Nephron (organoid): ENCODE results near the gene AGO3.

Experiments used
- H3K27ac Mint-ChIP-seq, 3 experiments: 2 replicates each; pipeline ENCODE4 v1.8.0; 2020; ENCODE audit warnings: mixed read lengths in 3 of 3, mild to moderate bottlenecking in 2 of 3, moderate library complexity in 1 of 3
- H3K27me3 Mint-ChIP-seq: 2 replicates; pipeline ENCODE4 v1.8.0; 2021; ENCODE audit warnings: low read depth, mild to moderate bottlenecking, moderate library complexity, mixed read lengths
- H3K36me3 Mint-ChIP-seq: 2 replicates; pipeline ENCODE4 v1.8.0; 2020; ENCODE audit warnings: low read depth, mixed read lengths
- H3K4me1 Mint-ChIP-seq: 2 replicates; pipeline ENCODE4 v1.8.0; 2020; ENCODE audit warnings: mixed read lengths
- H3K4me3 Mint-ChIP-seq, 3 experiments: 2 replicates each; pipeline ENCODE4 v1.8.0; 2020; ENCODE audit warnings: mild to moderate bottlenecking in 3 of 3, mixed read lengths in 3 of 3, moderate library complexity in 2 of 3
- H3K9me3 Mint-ChIP-seq: 2 replicates; pipeline ENCODE4 v1.8.0; 2020; ENCODE audit warnings: mixed read lengths
- CTCF ChIP-seq, 3 experiments: fragments of 200-600 bp; sonication (generic); IDR thresholded peaks; one replicate each; pipeline ENCODE4 v1.5.0; 2021; ENCODE audit warnings: antibody characterized with exemption in 3 of 3; ENCODE audit not compliant: unreplicated experiment in 3 of 3

AGO3 gene

DNA sequence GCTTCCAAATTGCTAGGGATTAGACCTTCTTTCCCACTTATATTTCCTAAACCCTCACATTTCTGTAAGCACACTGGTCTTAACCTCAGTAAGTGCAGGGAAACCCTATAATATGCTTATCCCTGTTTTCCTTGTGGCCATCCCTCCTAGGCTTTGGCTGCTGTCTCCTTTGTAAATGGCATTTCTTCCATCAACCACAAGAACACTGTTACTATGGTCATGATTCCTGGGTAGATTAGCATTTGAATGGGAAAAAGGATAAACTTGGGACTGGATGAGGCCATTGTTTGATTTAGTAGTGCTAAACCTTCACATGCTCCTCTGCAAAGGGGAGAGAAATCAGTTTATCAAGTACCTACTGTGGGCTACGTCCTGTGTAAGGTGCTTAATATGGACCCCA lies 16.2 kb upstream of the AGO3 start:
- no peaks in the 10 kb centered on the region for H3K27me3 Mint-ChIP-seq
- no peak overlapping the region for H3K4me3 Mint-ChIP-seq
- H3K27ac Mint-ChIP-seq = no peak overlapping the region
- peaks cover 81% of the 10 kb centered on the region for H3K36me3 Mint-ChIP-seq
- no peaks in the 10 kb centered on the region for H3K9me3 Mint-ChIP-seq
- no peak for TF ChIP-seq CTCF (IDR thresholded peaks at IDR 0.05; ENCODE audit: unreplicated experiment in 3 of 3)
- no peaks in the 10 kb centered on the region for H3K4me1 Mint-ChIP-seq

- Mint-ChIP-seq H3K27me3 (no peaks in the 10 kb centered on the region), H3K4me3 (no peak overlapping the region)
Observed at GRCh38 chr1:35915693-35916092, 15.2 kb upstream of the AGO3 start.

DNA sequence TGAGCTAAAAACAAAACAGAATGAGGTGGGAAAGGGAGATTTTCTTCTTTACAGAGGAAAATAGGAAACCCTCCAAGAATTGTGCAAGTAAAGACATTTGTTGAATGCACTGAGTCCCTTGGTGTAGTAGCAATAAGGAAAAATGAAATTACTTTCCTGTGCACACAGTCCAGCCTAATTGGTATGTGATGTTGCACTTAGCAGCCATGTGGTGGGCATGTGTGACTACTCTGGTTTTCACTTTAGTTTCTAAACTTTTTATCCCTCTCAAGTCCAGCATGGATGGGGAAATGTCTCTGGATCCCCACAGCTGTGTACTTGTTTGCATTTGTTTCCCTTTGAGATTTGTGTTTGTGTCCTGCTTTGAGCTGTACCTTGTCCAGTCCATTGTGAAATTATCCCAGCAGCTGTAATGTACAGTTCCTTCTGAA lies 7.1 kb upstream of the AGO3 start:
- H3K27ac Mint-ChIP-seq = no peak overlapping the region
- H3K4me3 Mint-ChIP-seq = no peak overlapping the region
- no peak for TF ChIP-seq CTCF (IDR thresholded peaks at IDR 0.05; ENCODE audit: unreplicated experiment in 3 of 3)
- no peaks in the 10 kb centered on the region for H3K9me3 Mint-ChIP-seq
- H3K4me1 Mint-ChIP-seq = peaks cover 9% of the 10 kb centered on the region
- no peaks in the 10 kb centered on the region for H3K27me3 Mint-ChIP-seq
- H3K36me3 Mint-ChIP-seq = peaks cover 26% of the 10 kb centered on the region

More at GRCh38 chr1:35915693-35916092, 15.2 kb upstream of the AGO3 start:
- no peaks in the 10 kb centered on the region for H3K4me1 Mint-ChIP-seq
- H3K27ac Mint-ChIP-seq = no peak overlapping the region
- no peaks in the 10 kb centered on the region for H3K9me3 Mint-ChIP-seq
- peaks cover 86% of the 10 kb centered on the region for H3K36me3 Mint-ChIP-seq
- no peak for TF ChIP-seq CTCF (IDR thresholded peaks at IDR 0.05; ENCODE audit: unreplicated experiment in 3 of 3)

- peak overlapping the region in 1 of 3 experiments; percentile 37 for H3K27ac Mint-ChIP-seq
- H3K4me3 Mint-ChIP-seq = no peak overlapping the region
- TF ChIP-seq CTCF (IDR thresholded peaks at IDR 0.05; ENCODE audit: unreplicated experiment in 3 of 3) = no peak
- no peaks in the 10 kb centered on the region for H3K27me3 Mint-ChIP-seq
- H3K4me1 Mint-ChIP-seq = peaks cover 17% of the 10 kb centered on the region
- no peaks in the 10 kb centered on the region for H3K9me3 Mint-ChIP-seq
- H3K36me3 Mint-ChIP-seq = peaks cover 18% of the 10 kb centered on the region
Observed at GRCh38 chr1:35924838-35925237, 6.1 kb upstream of the AGO3 start.

- Mint-ChIP-seq H3K4me1 (peaks cover 24% of the 10 kb centered on the region), H3K4me3 (peak overlapping the region in 2 of 3 experiments; percentile 31 to 46), H3K36me3 (peaks cover 9% of the 10 kb centered on the region), H3K27me3 (no peaks in the 10 kb centered on the region), H3K27ac (peak overlapping the region in 2 of 3 experiments; percentile 65 to 84), H3K9me3 (no peaks in the 10 kb centered on the region)
- TF ChIP-seq CTCF (IDR thresholded peaks at IDR 0.05; ENCODE audit: unreplicated experiment in 3 of 3) = no peak
Observed at GRCh38 chr1:35925741-35926140, 5.2 kb upstream of the AGO3 start.

DNA sequence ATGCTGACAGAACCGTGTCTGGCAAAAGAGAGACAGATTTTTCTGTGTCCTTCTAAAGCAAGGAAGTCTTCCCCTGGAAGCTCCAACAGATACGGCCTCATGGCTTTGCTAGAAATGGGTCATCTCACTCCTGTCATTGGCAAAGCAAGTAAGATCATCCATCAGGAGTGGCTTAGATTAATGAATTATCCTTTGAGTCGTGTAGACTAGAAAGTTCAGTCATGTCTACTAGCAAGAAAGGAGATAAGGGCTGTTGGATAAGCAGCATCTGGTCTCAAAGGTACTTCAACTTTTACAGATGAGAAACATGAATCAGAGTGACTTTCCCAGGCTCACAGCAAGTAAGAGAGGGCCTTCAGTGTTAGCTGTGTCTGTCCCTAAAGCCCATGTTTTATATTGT lies 3.4 kb upstream of the AGO3 start:
- no peak overlapping the region for H3K27ac Mint-ChIP-seq
- H3K27me3 Mint-ChIP-seq = no peaks in the 10 kb centered on the region
- H3K4me3 Mint-ChIP-seq = peak overlapping the region in 2 of 3 experiments; percentile 4 to 32
- TF ChIP-seq CTCF (IDR thresholded peaks at IDR 0.05; ENCODE audit: unreplicated experiment in 3 of 3) = no peak
- H3K36me3 Mint-ChIP-seq = no peaks in the 10 kb centered on the region
- no peaks in the 10 kb centered on the region for H3K9me3 Mint-ChIP-seq
- H3K4me1 Mint-ChIP-seq = peaks cover 34% of the 10 kb centered on the region
